ENCODE data around the gene KDM4B.

- TF ChIP-seq EP300 (IDR thresholded peaks at IDR 0.05; ENCODE audit: low read depth) (no peak), CTCF (IDR thresholded peaks at IDR 0.05) (no peak)
Measured at GRCh38 chr19:5011476-5012238, 42.7 kb downstream of the KDM4B start.

Measured in transverse colon (tissue), 3 donors.